Renal pelvis (tissue), 4 donors: Measurements from ENCODE around the gene RBM19. TPM values are rescaled to one million over a fixed set of nuclear protein-coding genes. Genes with fewer than 3 reads are reported as not detected.

ENCODE experiments used
- DNase-seq: peaks from one replicate; pipeline ENCODE4 v3.0.0-alpha.2; 2013
- polyA plus RNA-seq, 3 donors: library from polyadenylated mRNA; unstranded; fragments of 120-200 nt; gene quantifications; one replicate each; pipeline ENCODE4 v1.2.1, GENCODE V29; 2013; ENCODE audit not compliant: insufficient read length in 3 of 3

The RBM19 gene
- polyA plus RNA-seq, 3 donors, result 27.8 to 46.9 (median 40.8) TPM

DNA sequence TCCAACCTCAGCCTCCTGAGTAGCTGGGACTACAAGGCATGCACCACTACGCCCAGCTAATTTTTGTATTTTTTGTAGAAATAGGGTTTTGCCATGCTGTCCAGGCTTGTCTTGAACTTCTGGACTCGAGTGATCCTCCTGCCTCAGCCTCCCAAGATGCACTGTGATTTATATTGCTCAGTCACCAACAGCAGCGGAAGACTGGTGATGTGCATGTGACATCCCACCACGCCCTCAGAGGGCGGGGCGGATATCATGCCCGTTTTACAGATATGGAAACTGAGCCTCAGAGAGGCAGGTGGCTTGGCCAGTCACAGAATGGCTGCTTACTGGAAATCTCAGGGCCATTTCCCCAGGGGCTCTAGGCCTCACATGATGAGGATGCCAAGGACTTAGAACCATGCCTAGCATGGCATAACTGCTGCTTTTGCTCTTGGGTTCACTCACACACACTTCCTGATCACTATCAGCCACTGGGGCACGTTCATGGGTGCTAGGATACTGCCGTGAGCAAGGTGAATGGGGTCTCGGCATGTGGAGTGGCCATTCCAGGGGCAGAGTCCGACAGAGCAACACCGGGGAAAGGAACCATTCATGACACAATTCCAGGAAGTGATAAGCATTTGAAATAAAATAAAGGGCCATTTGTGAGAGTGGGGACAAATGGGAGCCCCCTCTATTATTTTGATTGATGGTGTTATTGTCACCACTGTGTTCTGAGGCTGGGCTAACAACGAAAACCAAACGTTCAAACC lies 31.9 kb downstream of the RBM19 start:
- no peak for DNase-seq

DNA sequence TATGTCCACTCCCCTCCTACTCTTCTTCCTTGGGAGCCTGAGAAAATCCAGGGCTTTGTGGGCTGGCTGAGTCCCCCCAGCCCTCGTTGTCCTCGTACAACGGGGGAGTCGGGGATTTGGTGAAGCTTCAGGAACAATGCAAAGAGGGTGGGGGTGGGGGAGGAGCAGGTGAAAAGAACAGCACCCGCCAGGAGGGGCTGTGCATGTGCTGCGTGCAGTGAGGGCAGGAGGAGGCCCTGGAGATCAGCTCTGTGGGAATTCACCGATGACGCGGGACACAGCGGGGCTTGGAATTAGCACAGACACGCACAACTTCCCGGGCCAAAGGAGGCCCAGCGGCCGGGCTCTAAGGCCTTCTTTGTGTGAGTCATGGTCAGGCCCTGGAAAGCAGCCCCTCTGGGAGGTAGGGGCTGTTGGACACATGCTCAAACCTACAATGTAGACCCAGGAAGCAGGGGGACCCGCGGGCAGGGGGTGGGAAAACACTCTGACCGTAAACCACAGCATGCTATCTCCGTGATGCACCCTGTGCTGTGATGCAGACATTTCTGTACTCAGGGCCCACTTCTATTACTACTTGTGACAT lies 32.8 kb downstream of the RBM19 start:
- DNase-seq, result peak; percentile 22

DNA sequence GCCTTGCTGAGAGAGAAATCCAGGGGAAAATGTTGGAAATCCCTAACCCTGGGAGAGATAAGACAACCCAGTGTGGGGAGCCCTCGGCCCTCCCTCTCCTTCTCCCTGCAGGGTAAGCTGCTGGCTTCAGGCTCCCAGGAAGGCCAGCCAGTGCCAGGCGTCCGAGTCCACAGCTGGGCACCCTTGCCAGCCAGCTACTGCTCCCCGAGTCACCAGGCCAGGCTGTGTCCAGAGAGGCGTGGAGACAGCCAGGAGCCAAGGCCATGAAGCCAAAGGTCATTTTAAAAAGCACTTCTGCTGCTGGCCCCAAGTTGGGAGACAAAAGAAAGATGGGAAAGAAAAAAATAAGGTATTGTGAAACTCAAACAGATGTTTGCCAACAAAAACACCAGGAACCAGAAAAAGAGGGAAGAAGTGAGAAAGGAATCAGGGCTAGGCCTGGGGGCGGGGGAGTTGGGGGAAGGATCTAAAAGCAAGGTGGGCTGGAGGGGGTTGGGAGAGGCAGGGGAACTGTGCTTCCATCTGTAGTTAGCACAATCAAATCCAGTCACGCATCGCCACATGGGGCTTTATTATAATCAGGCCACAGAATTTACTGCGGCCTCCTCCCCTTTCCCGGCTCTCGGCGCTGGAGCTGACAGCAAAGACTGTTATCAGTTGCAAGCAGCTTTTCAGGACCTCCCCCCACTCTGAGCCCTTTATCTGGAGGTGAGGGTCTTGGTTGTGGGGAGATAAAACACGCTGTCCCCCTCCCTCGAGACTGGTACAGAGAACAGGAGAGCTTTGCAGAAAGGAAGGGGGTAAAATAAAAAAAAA lies 33.5 kb downstream of the RBM19 start:
- peak; percentile 40 for DNase-seq

DNA sequence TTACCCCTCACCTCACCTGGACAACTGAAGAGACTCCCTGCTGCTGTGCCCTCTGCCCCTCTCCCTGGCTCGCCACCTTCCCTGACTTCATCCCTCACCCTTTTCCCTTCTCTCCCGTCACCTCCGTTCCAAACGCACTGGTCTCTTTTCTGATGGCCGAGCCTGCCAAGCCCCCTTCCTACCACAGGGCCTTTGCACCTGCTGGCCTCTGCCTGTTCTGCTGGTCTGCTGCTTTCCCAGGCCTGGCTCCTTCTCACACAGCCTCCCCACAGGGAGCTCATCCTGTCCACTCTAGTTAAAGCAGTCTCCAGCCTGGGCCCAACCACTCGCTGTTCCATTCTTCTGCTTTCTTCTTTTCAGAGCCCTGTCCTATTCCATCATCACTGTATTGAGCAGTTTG lies 34.6 kb downstream of the RBM19 start:
- no peak for DNase-seq

DNA sequence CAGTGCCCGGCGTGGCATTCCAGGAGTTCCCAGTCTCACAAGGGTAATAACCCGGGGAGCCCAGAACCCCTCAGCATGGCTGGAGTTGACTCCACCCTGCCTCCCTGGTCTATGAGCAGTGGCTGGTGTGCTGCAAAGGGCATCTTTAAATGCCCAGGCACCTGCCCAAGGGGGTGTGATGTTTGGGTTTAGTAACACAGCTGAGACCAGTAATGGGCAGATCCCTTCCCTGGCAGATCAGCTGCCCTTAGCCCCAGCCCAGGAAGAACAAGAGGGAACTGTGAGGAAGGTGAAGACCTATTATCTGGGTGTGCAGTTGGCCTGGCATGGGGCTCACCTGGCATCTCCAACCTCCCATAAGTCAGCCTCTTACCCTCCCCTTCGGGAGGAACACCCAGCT lies 35.9 kb downstream of the RBM19 start:
- DNase-seq, result no peak

DNA sequence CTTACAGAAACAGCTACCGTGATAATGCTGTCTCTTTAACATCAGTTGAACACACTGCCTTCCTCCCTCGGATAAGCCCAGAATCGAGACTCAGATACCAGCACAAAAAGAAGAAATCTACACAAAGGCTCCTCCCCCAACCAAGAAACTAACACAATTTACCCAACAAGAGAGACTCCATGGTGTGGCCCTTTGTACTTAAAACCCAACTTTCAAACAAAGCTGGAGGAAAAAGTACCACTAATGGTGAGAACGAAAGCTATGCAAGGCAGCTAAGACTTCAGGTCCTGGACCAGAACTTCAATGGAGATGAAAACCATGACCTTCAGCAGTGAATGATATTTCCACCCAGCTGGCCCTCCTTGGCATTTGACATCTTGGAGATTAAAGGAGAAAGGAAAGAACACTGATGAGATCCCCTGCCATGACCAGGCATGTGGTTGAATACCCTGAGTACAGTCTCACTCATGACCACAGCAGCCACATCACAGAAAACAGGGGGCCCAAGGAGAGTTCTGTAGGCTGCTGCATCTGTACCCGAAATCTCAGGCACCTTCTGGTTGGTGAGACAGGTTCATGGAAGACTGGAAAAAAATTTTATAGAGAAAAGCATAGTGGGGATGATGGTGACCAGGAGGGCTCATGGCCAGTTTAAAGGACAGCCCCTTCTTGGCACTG lies 36.7 kb downstream of the RBM19 start:
- no peak for DNase-seq

DNA sequence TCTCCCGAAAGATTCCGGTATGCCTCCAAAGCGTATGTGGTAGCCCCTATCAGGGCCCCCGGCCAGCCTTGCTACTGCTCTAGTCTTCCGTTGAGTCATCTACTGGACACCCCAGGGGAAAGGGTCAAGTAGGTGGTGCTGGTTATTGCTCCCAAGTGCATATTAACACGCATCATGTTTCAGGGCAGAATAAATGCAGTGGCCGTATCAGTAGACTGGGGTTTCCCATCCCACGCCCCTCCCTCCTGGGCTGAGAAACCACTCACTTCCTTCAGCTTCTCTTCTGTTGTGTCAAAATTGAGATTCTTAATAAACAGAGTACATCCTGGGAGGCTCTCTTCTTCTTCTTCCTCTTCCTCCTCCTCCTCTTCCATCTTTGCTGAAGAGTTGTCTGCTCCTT lies 39.3 kb downstream of the RBM19 start:
- DNase-seq, result no peak

DNA sequence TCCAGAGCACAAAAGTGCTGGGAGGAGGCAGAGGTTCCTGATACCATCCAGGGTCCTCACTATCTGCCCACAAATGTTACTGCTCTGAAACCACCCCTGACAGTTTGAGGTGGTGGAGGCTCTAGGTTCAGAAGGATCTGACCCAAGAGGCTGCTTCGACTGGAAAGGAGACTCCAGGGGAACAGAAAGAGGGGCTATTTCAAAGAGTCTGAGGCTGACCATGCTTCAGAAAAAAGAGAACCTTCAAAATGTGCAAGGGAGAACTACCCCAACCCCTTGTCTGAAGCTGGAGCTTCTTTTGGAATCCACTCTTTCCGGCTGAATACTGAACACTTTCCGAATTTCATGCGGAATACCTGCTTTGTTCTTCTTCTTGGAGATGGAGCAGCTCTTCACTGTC lies 41.8 kb downstream of the RBM19 start:
- DNase-seq, result no peak

DNA sequence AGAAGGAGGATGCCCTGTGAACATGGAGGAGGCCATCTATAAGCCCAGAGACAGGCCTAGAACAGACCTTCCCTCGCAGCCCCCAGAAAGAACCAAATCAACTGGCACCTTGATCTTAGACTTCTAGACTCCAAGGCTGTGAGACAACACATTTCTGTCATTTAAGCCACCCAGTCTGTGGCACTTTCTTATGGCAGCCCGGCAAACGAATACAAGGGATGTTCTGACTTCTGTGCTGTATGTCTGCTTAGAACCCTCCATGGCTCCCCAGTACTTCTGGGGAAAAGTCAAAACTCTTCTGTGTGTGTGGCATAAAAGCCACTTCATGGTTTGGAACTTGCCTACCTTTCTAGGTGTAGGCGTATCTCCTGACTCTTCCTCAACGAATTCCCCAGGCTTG lies 42.9 kb downstream of the RBM19 start:
- DNase-seq, result no peak

DNA sequence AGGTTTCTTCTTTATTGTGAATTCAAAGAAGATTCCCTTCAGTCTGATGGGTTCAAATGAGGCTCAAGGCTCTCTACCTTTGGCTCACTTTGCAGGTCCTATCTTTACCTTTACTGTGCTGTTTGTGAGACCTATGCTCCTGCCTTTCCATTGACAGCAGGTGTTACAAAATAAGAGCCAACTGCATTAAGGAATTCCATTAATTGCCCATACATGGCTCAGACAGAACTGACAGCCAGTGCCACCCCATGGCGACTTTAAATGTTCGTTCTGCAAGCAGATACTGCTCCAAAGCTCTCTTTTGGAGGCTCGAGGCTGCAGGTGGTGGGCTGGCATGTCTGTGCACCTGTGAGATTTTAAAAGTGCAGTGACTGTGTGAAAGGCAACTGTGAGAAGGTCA lies 44.7 kb downstream of the RBM19 start:
- DNase-seq, result no peak

DNA sequence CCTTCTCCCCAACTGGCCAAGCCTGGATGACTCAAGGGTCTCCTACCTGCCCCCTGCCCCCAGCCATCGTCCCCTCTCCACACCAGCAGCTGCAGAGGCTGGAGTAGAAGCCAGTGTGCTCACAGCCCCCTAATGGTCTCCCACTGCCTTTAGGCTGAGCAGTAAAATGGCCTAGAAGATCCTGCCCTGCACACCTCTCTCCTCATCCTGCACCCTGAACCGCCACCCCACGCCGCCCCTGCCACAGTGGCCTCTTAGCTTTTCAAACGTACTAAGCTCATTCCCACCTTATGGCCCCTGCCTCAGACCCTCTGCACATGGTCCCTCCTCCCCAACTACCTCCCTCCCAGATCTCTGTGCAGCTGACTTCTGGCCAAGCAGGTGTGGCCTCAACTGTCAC lies 46.3 kb downstream of the RBM19 start:
- no peak for DNase-seq

DNA sequence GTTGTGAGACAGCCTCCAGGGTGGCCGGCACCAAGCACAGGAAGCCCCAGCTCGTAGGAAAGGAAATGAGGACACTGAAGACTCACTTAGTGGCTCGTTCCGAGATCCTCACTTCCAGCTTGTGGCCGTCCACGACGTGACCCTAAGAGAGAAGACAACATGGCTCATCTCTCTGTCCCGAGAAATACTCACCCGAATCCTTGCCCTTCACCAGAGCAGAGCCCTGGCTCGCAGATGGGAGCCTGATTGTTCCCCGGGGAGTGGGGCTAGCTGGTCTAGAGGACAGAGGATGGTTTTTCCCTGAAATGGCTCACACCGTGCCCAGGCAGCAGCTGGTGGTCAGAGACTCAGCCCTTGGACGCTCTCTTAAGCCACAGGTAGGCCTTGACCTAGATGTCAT lies 47.8 kb downstream of the RBM19 start:
- no peak for DNase-seq

DNA sequence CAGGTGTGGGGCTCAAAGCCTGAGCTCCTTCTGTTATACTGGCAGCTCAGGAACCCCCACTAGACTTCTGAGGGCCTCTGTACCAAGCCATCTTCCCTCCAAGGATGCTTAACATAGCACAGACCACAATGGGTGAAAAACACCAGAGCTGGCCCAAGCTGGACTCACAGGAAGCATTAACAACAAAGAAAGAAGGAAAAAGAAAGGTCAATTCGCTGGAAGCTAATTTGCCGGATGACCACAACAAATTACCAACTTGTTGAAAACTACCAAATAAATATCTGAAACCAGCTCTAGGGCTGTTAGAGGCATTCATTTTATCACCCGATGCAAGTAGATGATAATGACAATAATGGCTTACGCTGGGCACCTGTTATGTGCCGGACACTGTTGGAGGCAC lies 48.7 kb downstream of the RBM19 start:
- no peak for DNase-seq

DNA sequence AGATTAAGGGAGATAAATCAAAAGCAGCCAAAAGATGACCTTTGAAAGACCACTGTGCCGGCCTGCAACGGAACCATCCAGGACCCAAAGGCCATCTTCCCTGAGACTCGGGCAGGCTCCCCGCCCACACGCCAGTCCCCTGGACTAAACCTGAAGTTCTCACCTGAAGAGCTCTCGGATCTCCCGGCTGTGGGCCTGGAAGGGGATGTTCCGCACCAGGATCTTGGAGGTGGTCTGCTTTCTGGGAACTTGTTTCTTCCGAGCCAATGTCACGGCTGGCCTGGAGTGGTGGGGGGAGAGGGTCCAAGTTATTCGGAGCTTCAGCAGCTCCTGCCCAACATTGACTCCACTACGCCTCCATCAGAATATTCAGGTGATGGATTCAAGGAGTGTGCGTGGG lies 51.3 kb downstream of the RBM19 start:
- no peak for DNase-seq

DNA sequence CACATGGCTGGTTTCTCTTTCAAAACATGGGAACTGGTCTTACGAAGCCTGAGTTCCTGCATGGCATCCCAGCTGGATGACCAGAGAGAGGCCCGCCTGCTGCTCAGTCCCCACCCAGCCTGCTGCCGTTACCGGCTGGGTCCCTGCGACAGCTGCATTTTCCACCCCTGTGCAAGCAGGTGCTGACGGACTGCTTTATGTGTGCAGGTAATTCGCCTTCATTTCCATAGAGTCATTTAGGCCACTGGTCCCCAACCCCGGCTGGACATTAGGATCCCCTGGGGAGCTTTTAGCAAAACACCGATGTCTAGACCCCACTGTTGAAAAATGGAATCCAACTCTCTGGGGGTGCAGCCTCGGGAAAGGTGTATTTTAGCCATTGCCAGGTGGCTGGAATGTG lies 51.9 kb downstream of the RBM19 start:
- no peak for DNase-seq

DNA sequence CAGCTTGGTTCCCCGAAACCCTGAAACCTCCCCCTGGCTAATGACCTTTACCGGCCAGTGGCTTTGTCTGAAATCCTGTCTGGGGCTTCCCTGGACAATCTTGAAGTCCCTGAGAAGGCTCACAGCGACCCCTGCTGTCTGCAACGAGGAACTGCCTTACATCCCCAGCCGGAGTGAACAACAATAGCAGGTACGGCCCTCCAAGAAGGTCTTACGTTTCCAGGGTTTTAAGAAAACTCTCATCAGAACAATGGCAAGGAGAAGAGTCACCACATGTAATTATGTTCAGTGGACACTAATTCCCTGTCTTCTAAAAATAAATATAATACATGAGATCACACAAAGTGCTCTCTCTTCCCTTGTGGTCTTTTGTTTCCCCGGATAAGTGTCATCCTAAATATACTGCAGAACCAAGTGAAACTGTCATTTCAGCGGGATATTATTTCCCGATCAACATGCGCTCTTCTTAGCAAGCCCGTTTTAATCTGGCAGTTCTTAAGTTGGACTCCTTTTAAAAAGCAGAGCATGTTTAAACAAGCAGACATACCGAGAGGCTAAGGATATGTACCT lies 53.3 kb downstream of the RBM19 start:
- DNase-seq, result peak; percentile 62

DNA sequence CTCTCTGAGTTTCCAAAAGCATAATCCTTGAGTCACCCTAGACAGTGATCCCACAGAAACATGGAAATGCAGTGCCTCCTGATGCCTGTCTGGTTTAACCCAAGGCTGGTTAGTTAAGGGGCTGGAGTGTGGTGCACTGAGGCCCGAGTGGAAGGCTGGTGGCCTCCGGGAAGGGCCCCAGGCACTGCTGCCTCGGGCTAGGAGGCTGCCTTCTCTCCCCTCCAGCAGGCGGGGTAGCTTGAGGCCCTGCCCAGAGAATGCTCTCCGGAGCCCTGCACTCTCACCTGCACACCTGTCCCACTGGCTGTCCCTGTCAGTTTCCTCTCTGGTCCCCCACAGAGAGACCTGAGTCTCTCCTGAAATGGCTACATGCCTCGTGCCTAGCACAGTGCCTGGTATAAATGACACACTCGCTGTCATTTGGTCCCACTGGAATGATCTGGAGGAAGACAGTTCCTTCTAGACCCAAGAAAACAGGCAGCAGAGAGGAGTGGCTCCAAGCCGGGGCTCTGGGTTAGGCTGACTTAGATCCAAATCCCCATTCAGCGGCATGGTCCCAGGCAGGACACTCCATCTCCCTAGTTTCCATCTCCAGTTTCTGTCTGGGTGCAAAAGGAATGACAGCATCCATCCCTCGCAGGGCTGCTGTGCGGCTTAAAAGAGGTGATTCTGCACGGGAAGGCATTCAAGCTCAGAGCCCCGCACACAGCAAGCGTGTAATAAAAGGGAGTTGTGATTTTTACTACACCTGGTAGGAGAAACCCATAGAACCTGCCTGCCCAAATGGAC lies 54.0 kb downstream of the RBM19 start:
- no peak for DNase-seq

DNA sequence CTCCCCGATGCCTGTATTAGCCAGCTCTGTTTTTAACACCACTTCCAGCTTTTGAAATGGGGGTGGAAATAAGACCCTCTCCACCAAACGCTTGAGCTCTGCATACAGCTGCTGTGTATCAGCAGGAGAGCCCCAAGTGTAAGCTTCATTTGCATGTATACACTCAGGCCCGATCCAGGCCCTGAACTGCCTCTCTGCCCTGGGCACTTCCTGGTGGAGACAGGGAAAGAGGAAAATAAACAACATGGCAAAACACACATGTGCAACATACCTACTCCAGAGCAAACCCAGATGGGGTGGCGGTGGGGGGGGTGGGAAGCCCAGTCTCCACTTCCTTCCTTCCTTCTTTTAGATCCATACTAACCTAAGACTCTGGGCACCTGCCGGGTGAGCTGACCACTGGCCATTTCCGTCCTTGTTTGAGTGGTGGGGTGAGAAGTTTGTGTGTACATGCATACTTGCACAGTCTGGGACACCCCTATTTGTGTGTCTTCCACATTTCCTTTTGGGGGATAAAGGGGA lies 55.3 kb downstream of the RBM19 start:
- DNase-seq, result no peak

DNA sequence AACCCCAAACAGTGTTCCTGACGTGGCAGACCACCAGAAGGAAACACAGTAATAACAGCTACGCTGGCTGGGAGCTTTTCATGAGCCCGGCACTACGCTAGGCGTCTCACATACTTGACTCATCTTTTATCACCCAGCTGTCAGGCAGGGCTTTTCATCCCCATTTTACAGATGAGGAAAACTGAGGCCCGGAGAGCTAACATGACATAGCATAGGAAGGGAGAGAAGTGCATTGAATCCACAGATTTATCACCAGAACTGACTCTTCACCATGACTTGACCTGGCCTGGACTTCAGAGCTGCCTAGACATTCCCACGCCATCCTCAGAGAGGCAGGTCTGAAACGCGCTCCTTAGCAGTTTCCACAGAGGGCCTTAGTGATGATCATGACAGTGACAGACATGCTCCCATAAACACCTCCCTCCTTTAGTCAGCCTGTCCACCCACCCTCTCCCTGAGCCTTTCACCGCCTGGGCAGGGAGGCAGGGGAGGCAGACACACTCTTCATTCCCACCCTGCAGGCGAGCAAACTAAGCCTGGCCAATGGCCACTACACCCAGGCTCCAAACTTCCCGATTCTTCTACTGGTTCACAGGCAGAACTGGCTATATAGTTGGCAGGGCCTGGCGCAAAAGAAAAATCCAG lies 56.2 kb downstream of the RBM19 start:
- DNase-seq, result no peak

DNA sequence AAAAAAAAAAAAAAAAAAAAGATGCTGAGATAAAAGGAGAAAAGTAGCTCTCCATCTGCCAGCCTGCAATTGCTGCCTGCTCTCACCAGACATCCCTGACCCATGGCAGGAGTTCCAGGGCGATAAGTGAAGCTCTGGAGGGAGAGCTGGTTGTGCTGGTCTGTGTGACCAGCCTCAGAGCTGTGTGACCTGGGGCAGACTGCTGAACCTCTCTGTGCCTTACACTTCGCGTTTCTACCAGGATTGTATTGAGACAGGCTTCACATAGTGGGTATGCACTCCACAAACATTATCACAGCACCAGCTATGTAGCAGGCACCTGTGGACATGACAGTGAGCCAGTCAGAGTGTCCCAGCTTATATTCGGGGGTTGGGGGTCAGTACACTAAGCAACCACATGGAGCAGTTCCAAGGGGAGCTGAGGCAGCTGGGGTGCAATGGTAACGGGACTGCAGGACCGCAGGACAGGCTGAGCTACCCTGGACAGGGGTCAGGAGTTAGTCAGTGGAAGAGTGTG lies 57.5 kb downstream of the RBM19 start:
- DNase-seq, result no peak
